ENCODE results near the gene P2RX4. TPM values are rescaled to one million over a fixed set of nuclear protein-coding genes. Genes with fewer than 3 reads are reported as not detected.

The P2RX4 gene
- total RNA-seq, 1 experiment from 2014 or later, result 8.1 TPM

GRCh38 chr12:121170151-121170550 is 39.8 kb upstream of the P2RX4 start:
- TF ChIP-seq CTCF (IDR thresholded peaks at IDR 0.05; ENCODE audit: unreplicated experiment), result no peak
- intact Hi-C loops (cut with micrococcal nuclease), result no loop called here
- no peaks in the 10 kb centered on the region for H3K36me3 Mint-ChIP-seq (ENCODE audit: insufficient read depth, unreplicated experiment)
- no peak for DNase-seq (ENCODE audit: unreplicated experiment)
- H3K4me1 Mint-ChIP-seq (ENCODE audit: insufficient read depth, unreplicated experiment), result peaks cover 11% of the 10 kb centered on the region
- no peak overlapping the region for H3K4me3 Mint-ChIP-seq (ENCODE audit: unreplicated experiment)
- no peak overlapping the region for H3K27ac Mint-ChIP-seq (ENCODE audit: low read depth, unreplicated experiment)
- ChIA-PET POLR2A (interaction anchor here (1.2 kb wide), 1 partner anchor 9 kb away, joined by 3 read pairs; no protein-coding TSS in a partner anchor), CTCF (interaction anchor here (0.6 kb wide), 1 partner anchor 16 kb away, joined by 5 read pairs; no protein-coding TSS in a partner anchor)
- BruUV-seq (replicated peaks), result no TSS peak
- no peaks in the 10 kb centered on the region for H3K9me3 Mint-ChIP-seq (ENCODE audit: unreplicated experiment)
- no peaks in the 10 kb centered on the region for H3K27me3 Mint-ChIP-seq (ENCODE audit: insufficient read depth, unreplicated experiment)

- intact Hi-C loops (cut with micrococcal nuclease), result no loop called here
- BruUV-seq (replicated peaks), result no TSS peak
- peaks cover 14% of the 10 kb centered on the region for H3K4me1 Mint-ChIP-seq (ENCODE audit: insufficient read depth, unreplicated experiment)
- POLR2A ChIA-PET, result interaction anchor here (1.2 kb wide), 1 partner anchor 8 kb away, joined by 3 read pairs; no protein-coding TSS in a partner anchor
- CTCF ChIA-PET, result interaction anchor here (0.6 kb wide), 1 partner anchor 17 kb away, joined by 5 read pairs; no protein-coding TSS in a partner anchor
- no peaks in the 10 kb centered on the region for H3K9me3 Mint-ChIP-seq (ENCODE audit: unreplicated experiment)
- peak; percentile 43 for DNase-seq (ENCODE audit: unreplicated experiment)
- H3K27me3 Mint-ChIP-seq (ENCODE audit: insufficient read depth, unreplicated experiment), result no peaks in the 10 kb centered on the region
- no peak for TF ChIP-seq CTCF (IDR thresholded peaks at IDR 0.05; ENCODE audit: unreplicated experiment)
- no peak overlapping the region for H3K4me3 Mint-ChIP-seq (ENCODE audit: unreplicated experiment)
- H3K36me3 Mint-ChIP-seq (ENCODE audit: insufficient read depth, unreplicated experiment), result no peaks in the 10 kb centered on the region
- no peak overlapping the region for H3K27ac Mint-ChIP-seq (ENCODE audit: low read depth, unreplicated experiment)
Measured at GRCh38 chr12:121170611-121171260, 39.2 kb upstream of the P2RX4 start.

GRCh38 chr12:121172145-121172544 is 37.8 kb upstream of the P2RX4 start:
- Mint-ChIP-seq H3K36me3 (ENCODE audit: insufficient read depth, unreplicated experiment) (no peaks in the 10 kb centered on the region), H3K4me3 (ENCODE audit: unreplicated experiment) (no peak overlapping the region), H3K9me3 (ENCODE audit: unreplicated experiment) (no peaks in the 10 kb centered on the region), H3K4me1 (ENCODE audit: insufficient read depth, unreplicated experiment) (peaks cover 14% of the 10 kb centered on the region), H3K27me3 (ENCODE audit: insufficient read depth, unreplicated experiment) (no peaks in the 10 kb centered on the region), H3K27ac (ENCODE audit: low read depth, unreplicated experiment) (no peak overlapping the region)
- no peak for TF ChIP-seq CTCF (IDR thresholded peaks at IDR 0.05; ENCODE audit: unreplicated experiment)
- no TSS peak for BruUV-seq (replicated peaks)
- ChIA-PET POLR2A (no interaction called here), CTCF (no interaction called here)
- no peak for DNase-seq (ENCODE audit: unreplicated experiment)
- intact Hi-C loops (cut with micrococcal nuclease), result no loop called here

- ChIA-PET CTCF (interaction anchor here (0.6 kb wide), 1 partner anchor 54 kb away, joined by 3 read pairs; no protein-coding TSS in a partner anchor), POLR2A (interaction anchor here (0.6 to 1.3 kb wide), 2 partner anchors 9 to 31 kb away, joined by 4 read pairs; no protein-coding TSS in a partner anchor)
- no peak for TF ChIP-seq CTCF (IDR thresholded peaks at IDR 0.05; ENCODE audit: unreplicated experiment)
- intact Hi-C loops (cut with micrococcal nuclease), result no loop called here
- Mint-ChIP-seq H3K27ac (ENCODE audit: low read depth, unreplicated experiment) (no peak overlapping the region), H3K27me3 (ENCODE audit: insufficient read depth, unreplicated experiment) (no peaks in the 10 kb centered on the region), H3K4me3 (ENCODE audit: unreplicated experiment) (no peak overlapping the region), H3K36me3 (ENCODE audit: insufficient read depth, unreplicated experiment) (no peaks in the 10 kb centered on the region), H3K9me3 (ENCODE audit: unreplicated experiment) (no peaks in the 10 kb centered on the region), H3K4me1 (ENCODE audit: insufficient read depth, unreplicated experiment) (peaks cover 12% of the 10 kb centered on the region)
- no peak for DNase-seq (ENCODE audit: unreplicated experiment)
- BruUV-seq (replicated peaks), result no TSS peak
Measured at GRCh38 chr12:121175383-121176119, 34.4 kb upstream of the P2RX4 start.
